ENCODE results near the gene XRCC1. TPM values are rescaled to one million over a fixed set of nuclear protein-coding genes. Genes with fewer than 3 reads are reported as not detected.

The XRCC1 gene
- total RNA-seq, 2 experiments from 2014 or later, result 42.5 to 46.1 TPM

DNA sequence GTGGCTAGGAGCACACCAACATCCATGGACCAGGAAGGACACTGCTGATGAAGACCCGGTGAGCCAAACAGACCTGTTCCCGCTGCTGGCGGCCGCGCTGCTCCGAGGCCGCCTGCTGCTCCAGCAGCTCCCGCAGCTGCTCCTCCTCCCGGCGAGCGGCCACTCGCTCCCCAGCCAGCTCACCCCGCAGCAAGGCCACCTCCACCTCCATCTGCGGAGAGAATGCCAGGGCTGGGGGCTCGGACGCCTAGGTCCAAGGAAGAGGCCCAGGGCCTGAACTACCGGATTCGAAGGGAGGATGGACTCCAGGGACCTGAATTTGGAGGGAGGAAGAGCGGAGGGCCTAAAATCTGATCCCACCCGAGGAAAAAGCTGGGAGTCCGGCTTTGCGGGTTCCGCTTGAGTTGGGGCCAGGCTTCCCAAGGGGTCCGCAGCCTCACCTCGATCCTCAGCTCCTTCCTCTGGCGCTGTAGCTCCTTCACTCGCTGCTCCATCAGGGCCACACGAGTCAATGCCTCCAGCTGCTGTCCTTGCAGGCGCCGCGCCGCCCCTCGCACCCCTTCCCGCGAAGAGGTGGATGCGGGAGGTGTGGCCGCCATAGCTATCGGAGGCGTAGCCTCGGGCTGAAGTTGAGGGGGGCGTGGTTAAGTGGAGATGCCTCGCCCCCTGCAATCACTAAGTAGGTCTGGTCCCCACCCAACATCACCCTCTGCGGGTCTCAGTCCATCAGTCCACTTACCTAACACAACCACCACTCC is 73.5 kb downstream of the XRCC1 start:
- ChIA-PET POLR2A (no interaction called here), CTCF (interaction anchor here (0.6 to 5.0 kb wide), 5 partner anchors 17 to 250 kb away, joined by 3 to 41 read pairs (median 3); no protein-coding TSS in a partner anchor)
- Mint-ChIP-seq H3K36me3 (ENCODE audit: low read depth) (peaks cover 15% of the 10 kb centered on the region), H3K9me3 (no peaks in the 10 kb centered on the region), H3K4me3 (no peak overlapping the region), H3K27me3 (no peaks in the 10 kb centered on the region), H3K4me1 (peaks cover 32% of the 10 kb centered on the region), H3K27ac (no peak overlapping the region)
- DNase-seq, result no peak

DNA sequence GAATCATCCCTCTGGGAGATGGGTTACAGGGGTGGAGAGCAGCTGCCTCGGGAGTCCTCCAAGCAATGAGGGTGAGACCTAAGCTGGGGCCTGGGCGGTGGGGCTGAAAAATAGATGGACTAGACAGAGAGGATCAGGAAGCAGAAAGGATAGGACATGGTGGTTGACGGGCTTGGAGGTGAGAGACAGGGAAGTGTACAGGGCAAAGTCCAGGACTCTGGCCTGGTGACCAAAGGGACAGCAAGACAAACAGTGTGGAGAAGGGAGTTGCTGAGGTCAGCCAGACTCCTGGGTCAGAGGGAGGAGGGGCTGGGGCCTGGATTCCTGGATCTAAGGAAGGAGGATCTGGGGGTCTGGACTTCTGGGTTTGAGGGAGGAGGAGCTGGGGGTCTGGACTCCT is 76.3 kb downstream of the XRCC1 start:
- H3K36me3 Mint-ChIP-seq (ENCODE audit: low read depth), result peaks cover 17% of the 10 kb centered on the region
- POLR2A ChIA-PET, result no interaction called here

DNA sequence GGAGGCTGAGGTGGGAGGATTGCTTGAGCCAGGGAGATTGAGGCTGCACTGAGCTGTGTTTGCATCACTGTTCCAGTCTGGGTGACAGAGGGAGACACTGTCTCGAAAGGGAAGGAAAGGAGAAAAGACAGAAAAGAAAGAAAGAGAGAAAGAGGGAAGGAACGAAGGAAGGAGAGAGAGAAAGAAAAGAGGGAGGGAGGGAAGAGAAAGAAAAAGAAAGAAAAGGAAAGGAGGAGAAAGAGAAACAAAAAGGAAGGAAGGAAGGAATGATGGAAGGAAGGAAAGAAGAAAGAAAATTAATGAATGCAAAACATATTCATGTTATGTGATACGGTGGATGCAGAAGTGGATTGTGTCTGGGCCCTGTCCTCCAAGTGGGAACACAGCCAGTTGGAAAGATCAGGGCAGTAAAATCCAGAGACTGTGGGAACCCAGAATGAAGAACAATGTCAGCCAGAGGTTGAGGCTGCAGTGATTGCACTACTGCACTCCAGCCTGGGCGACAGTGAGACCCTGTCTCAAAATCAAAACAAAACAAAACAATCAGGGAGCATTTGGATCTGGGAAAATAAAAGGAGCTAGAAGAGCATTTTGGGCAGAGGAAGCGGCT is 77.0 kb downstream of the XRCC1 start:
- ChIA-PET POLR2A (no interaction called here), CTCF (interaction anchor here (0.8 kb wide), 1 partner anchor 97 kb away, joined by 3 read pairs; no protein-coding TSS in a partner anchor)
- Mint-ChIP-seq H3K36me3 (ENCODE audit: low read depth) (peaks cover 15% of the 10 kb centered on the region), H3K27me3 (no peaks in the 10 kb centered on the region), H3K27ac (no peak overlapping the region), H3K4me1 (peaks cover 11% of the 10 kb centered on the region), H3K9me3 (no peaks in the 10 kb centered on the region), H3K4me3 (no peak overlapping the region)
- no peak for DNase-seq

More for the DNA sequence above, 76.3 kb downstream of the XRCC1 start:
- CTCF ChIA-PET, result interaction anchor here (0.8 to 1.0 kb wide), 2 partner anchors 52 to 96 kb away, joined by 3 read pairs; no protein-coding TSS in a partner anchor
- H3K4me3 Mint-ChIP-seq, result no peak overlapping the region
- DNase-seq, result no peak
- H3K4me1 Mint-ChIP-seq, result peaks cover 17% of the 10 kb centered on the region
- no peaks in the 10 kb centered on the region for H3K27me3 Mint-ChIP-seq
- no peaks in the 10 kb centered on the region for H3K9me3 Mint-ChIP-seq
- no peak overlapping the region for H3K27ac Mint-ChIP-seq

DNA sequence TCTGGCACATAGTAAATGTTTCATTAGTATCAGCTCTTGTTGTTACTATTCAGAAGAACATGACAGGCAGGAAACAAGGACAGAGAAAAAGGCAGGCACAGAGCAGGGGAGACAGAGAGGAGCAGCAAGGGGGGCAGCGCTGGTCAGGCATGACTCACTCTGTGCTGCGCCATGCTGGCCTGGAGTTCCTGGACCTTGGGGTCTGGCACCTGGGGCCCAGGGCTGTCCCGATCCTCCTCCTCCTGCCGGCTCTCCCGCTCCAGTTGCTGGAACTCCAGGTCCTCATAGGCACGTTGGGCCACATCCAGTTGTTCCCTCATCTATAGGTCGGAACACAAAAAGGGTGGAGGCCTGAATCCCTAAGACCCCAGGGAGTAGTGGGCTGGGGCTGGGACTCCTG is 78.4 kb downstream of the XRCC1 start:
- no peak overlapping the region for H3K27ac Mint-ChIP-seq
- DNase-seq, result no peak
- peaks cover 10% of the 10 kb centered on the region for H3K36me3 Mint-ChIP-seq (ENCODE audit: low read depth)
- no peak overlapping the region for H3K4me3 Mint-ChIP-seq
- no peaks in the 10 kb centered on the region for H3K27me3 Mint-ChIP-seq
- ChIA-PET POLR2A (interaction anchor here (0.9 kb wide), 1 partner anchor 90 kb away, joined by 3 read pairs; no protein-coding TSS in a partner anchor), CTCF (interaction anchor here (2.0 kb wide), 1 partner anchor 23 kb away, joined by 8 read pairs; no protein-coding TSS in a partner anchor)
- H3K9me3 Mint-ChIP-seq, result no peaks in the 10 kb centered on the region
- peaks cover 1% of the 10 kb centered on the region for H3K4me1 Mint-ChIP-seq

DNA sequence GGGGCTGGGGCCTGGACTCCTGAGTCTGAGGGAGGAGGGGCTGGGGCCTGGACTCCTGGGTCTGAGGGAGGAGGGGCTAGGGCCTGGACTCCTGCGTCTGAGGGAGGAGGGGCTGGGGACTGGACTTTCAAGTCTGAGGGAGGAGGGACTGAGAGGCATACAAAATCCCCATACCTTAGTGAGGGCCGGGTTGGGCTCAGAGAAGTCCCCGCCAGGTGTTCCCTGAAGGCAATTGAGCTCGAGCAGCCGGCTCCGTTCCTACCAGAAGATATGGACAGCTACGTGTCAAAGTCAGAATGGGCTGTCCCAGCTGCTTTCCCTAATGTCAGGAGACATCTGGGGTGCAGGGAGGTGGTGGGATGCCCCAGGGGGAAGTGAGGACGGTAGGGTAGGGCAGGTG is 80.2 kb downstream of the XRCC1 start:
- no peak for DNase-seq
- H3K27ac Mint-ChIP-seq, result no peak overlapping the region
- no peaks in the 10 kb centered on the region for H3K9me3 Mint-ChIP-seq
- no peak overlapping the region for H3K4me3 Mint-ChIP-seq
- H3K27me3 Mint-ChIP-seq, result no peaks in the 10 kb centered on the region
- POLR2A ChIA-PET, result no interaction called here
- CTCF ChIA-PET, result interaction anchor here (2.0 kb wide), 1 partner anchor 25 kb away, joined by 8 read pairs; no protein-coding TSS in a partner anchor
- H3K36me3 Mint-ChIP-seq (ENCODE audit: low read depth), result peaks cover 8% of the 10 kb centered on the region
- H3K4me1 Mint-ChIP-seq, result no peaks in the 10 kb centered on the region

Other genes starting within 250 kb of the XRCC1 start
- not detected for gene CD177, start 221.8 kb downstream of the XRCC1 start, total RNA-seq
- not detected for gene TEX101, start 160.6 kb downstream of the XRCC1 start, total RNA-seq
- gene LYPD3, start 109.9 kb downstream of the XRCC1 start, total RNA-seq, result 1 to 10 TPM in 1 of 2 experiments, under 1 TPM in 1; 0.63 to 1.0 TPM
- 10 to 100 TPM; 12.0 to 15.2 TPM for gene PHLDB3, start 70.8 kb downstream of the XRCC1 start, total RNA-seq
- gene ETHE1, start 48.3 kb downstream of the XRCC1 start, total RNA-seq, result 10 to 100 TPM; 90.7 to 91.1 TPM
- 1 to 10 TPM; 4.1 to 4.8 TPM for gene ZNF575, start 42.3 kb downstream of the XRCC1 start, total RNA-seq
- 1 to 10 TPM; 3.7 to 4.4 TPM for gene PINLYP, start 274 bp upstream of the XRCC1 start, total RNA-seq
- 10 to 100 TPM; 15.3 to 16.5 TPM for gene IRGQ, start 20.6 kb upstream of the XRCC1 start, total RNA-seq
- 10 to 100 TPM; 13.2 to 13.5 TPM for gene ZNF576, start 21.1 kb upstream of the XRCC1 start, total RNA-seq
- gene SRRM5, start 36.6 kb upstream of the XRCC1 start, total RNA-seq, result under 1 TPM; 0.28 to 0.45 TPM
- 10 to 100 TPM; 19.7 to 20.6 TPM for gene ZNF428, start 44.1 kb upstream of the XRCC1 start, total RNA-seq
- gene CADM4, start 64.3 kb upstream of the XRCC1 start, total RNA-seq, result under 1 TPM; 0.43 to 0.60 TPM
- gene PLAUR, start 94.6 kb upstream of the XRCC1 start, total RNA-seq, result 10 to 100 TPM; 29.2 to 29.3 TPM
- not detected for gene IRGC, start 140.5 kb upstream of the XRCC1 start, total RNA-seq
- gene SMG9, start 179.4 kb upstream of the XRCC1 start, total RNA-seq, result 10 to 100 TPM; 58.1 to 64.6 TPM
- gene KCNN4, start 205.4 kb upstream of the XRCC1 start, total RNA-seq, result 10 to 100 TPM; 71.7 to 72.3 TPM
- gene LYPD5, start 226.9 kb upstream of the XRCC1 start, total RNA-seq, result under 1 TPM; 0.70 to 0.71 TPM